Vagina (tissue), 2 donors: ENCODE measurements around the gene LITAF. TPM values are rescaled to one million over a fixed set of nuclear protein-coding genes. Genes with fewer than 3 reads are reported as not detected.
A peak's percentile ranks its signal among the peaks of the same experiment; 100 is the strongest.

Source experiments
- DNase-seq, 2 donors: peaks; one replicate each; pipeline ENCODE4 v3.0.0-alpha.2; 2017; ENCODE audit errors: extremely low spot score in 2 of 2
- H3K27ac ChIP-seq: fragments of 200-600 bp; sonication (generic); one replicate; pipeline ENCODE4 v1.5.1; 2019
- H3K27me3 ChIP-seq: fragments of 200-600 bp; sonication (generic); one replicate; pipeline ENCODE4 v1.5.1; 2019
- H3K36me3 ChIP-seq, 2 donors: fragments of 200-600 bp; sonication (generic); one replicate each; pipeline ENCODE4 v1.5.1; 2017 to 2019
- H3K4me1 ChIP-seq: fragments of 200-600 bp; sonication (generic); one replicate; pipeline ENCODE4 v1.5.1; 2019
- H3K4me3 ChIP-seq, 2 donors: fragments of 200-600 bp; sonication (generic); 1 replicate in 1 of 2; 2 replicates in 1 of 2; pipeline ENCODE4 v1.5.1; 2016 to 2019
- H3K9me3 ChIP-seq: fragments of 200-600 bp; sonication (generic); one replicate; pipeline ENCODE4 v1.5.1; 2019
- POLR2A ChIP-seq, 2 donors: fragments of 450-650 bp; IDR thresholded peaks; one replicate each; pipeline ENCODE4 v1.6.1; 2017; ENCODE audit warnings: antibody characterized with exemption in 2 of 2, mild to moderate bottlenecking in 2 of 2, moderate library complexity in 2 of 2
- POLR2AphosphoS5 ChIP-seq, 2 donors: sonication (generic); formaldehyde crosslinking; IDR thresholded peaks; one replicate each; pipeline ENCODE4 v1.9.0; 2017; ENCODE audit warnings: antibody characterized with exemption in 2 of 2, mild to moderate bottlenecking in 2 of 2, low read depth in 1 of 2; ENCODE audit not compliant: insufficient read depth in 1 of 2
- intact Hi-C: fragments of 100-400 bp; cut with DNase I; formaldehyde crosslinking; loops from one replicate; pipeline ENCODE4 v1.15.1; 2023
- total RNA-seq: library from RNA; depleted of rRNA; stranded (reverse); fragments of >200 nt; gene quantifications from one replicate; pipeline ENCODE4 v1.2.3, GENCODE V29; 2016
- TF ChIP-seq, protein P1 (sequence below), 3 experiments: fragments of 450-650 bp in 2 of 3; fragments of 200-600 bp in 1 of 3; sonication (generic) in 1 of 3; IDR thresholded peaks; one replicate each; pipeline ENCODE4 v1.5.1; 2017 to 2019; ENCODE audit warnings: antibody characterized with exemption in 3 of 3, mild to moderate bottlenecking in 2 of 3, moderate library complexity in 2 of 3

Gene LITAF
- total RNA-seq, 1 donor from 2014 or later = 111 TPM

DNA sequence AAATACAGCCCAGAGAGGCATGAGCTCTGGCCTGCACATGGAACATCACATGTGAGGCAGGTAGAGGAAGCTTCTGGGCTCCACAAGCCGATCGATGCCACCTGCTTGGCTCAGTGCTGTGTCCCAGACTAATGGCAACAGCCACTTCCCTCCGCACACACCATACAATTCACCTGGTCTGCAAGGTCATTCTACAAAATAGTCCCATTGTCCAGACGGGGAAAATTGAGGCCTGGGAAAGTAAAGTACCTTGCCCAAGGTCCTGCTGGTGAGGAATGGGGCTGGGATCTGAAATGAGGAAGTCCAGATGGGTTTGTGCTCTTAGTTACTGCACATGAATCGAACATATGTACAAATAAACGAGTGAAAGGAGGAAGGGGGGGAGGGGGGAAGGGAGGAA lies 88.0 kb downstream of the LITAF start:
- intact Hi-C loops = no loop called here
- Histone ChIP-seq H3K27ac (peak overlapping the region; percentile 88), H3K4me3 (no peak overlapping the region), H3K27me3 (no peaks in the 10 kb centered on the region), H3K36me3 (no peaks in the 10 kb centered on the region), H3K4me1 (peaks cover 45% of the 10 kb centered on the region), H3K9me3 (no peaks in the 10 kb centered on the region)
- TF ChIP-seq POLR2AphosphoS5 (IDR thresholded peaks at IDR 0.05; ENCODE audit: insufficient read depth in 1 of 2, low read depth in 1 of 2) = no peak
- TF ChIP-seq POLR2A (IDR thresholded peaks at IDR 0.05) = no peak
- TF ChIP-seq, protein P1, sequence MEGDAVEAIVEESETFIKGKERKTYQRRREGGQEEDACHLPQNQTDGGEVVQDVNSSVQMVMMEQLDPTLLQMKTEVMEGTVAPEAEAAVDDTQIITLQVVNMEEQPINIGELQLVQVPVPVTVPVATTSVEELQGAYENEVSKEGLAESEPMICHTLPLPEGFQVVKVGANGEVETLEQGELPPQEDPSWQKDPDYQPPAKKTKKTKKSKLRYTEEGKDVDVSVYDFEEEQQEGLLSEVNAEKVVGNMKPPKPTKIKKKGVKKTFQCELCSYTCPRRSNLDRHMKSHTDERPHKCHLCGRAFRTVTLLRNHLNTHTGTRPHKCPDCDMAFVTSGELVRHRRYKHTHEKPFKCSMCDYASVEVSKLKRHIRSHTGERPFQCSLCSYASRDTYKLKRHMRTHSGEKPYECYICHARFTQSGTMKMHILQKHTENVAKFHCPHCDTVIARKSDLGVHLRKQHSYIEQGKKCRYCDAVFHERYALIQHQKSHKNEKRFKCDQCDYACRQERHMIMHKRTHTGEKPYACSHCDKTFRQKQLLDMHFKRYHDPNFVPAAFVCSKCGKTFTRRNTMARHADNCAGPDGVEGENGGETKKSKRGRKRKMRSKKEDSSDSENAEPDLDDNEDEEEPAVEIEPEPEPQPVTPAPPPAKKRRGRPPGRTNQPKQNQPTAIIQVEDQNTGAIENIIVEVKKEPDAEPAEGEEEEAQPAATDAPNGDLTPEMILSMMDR (IDR thresholded peaks at IDR 0.05) = no peak
- DNase-seq = no peak

DNA sequence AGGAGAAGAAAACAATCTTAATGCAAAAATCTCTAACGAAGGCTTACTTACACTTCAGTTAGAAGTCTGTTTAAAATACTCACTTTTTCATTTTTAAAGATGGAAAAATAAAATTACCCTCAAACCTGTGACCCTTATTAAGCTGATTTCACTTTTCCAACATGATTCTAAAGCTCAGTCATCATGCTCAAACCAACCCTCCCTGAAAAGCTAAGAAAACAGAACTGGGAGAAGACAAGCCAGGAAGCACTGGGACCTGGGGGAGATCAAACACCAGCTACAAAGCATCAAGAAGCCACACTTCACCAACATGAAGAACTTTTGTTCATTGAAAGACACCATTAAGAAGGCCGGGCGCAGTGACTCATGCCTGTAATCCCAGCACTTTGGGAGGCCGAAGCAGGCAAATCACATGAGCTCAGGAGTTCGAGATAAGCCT lies 88.8 kb downstream of the LITAF start:
- Histone ChIP-seq H3K4me3 (no peak overlapping the region), H3K36me3 (no peaks in the 10 kb centered on the region), H3K27me3 (no peaks in the 10 kb centered on the region), H3K27ac (peak overlapping the region; percentile 88), H3K4me1 (peaks cover 45% of the 10 kb centered on the region), H3K9me3 (no peaks in the 10 kb centered on the region)
- intact Hi-C loops = no loop called here
- TF ChIP-seq, protein P1 (IDR thresholded peaks at IDR 0.05) = no peak
- TF ChIP-seq POLR2AphosphoS5 (IDR thresholded peaks at IDR 0.05; ENCODE audit: insufficient read depth in 1 of 2, low read depth in 1 of 2) = no peak
- no peak for TF ChIP-seq POLR2A (IDR thresholded peaks at IDR 0.05)
- no peak for DNase-seq

Other genes starting within 250 kb of the LITAF start
- 0.74 TPM for gene RMI2, start 241.5 kb downstream of the LITAF start, total RNA-seq
- 23.1 TPM for gene SNN, start 81.5 kb upstream of the LITAF start, total RNA-seq
- 59.4 TPM for gene TXNDC11, start 155.9 kb upstream of the LITAF start, total RNA-seq
- 67.5 TPM for gene ZC3H7A, start 210.3 kb upstream of the LITAF start, total RNA-seq